T-helper 1 cell treated with Interleukin-12 subunit alpha and Interleukin-12 subunit beta and Interleukin-4 antibody, amounts not matched to agents 30 ng/mL and 1 ng/mL, for 36 hours (primary cell): ENCODE measurements around the gene GAGE12H. TPM values are rescaled to one million over a fixed set of nuclear protein-coding genes. Genes with fewer than 3 reads are reported as not detected.
"Not testable (repeated sequence)": the region's sequence is repeated elsewhere in the genome, so short reads cannot be mapped to it uniquely, and the experiment has no call there.

Experiments used
- intact Hi-C: fragments of 100-400 bp; cut with micrococcal nuclease; formaldehyde crosslinking; loops from one replicate; pipeline ENCODE4 v1.15.1; 2024
- total RNA-seq: library from RNA; stranded (reverse); gene quantifications from 2 replicates; pipeline ENCODE4 v1.2.3, GENCODE V29; 2022

The GAGE12H gene, protein sequence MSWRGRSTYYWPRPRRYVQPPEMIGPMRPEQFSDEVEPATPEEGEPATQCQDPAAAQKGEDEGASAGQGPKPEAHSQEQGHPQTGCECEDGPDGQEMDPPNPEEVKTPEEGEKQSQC
- not detected in 2 replicates for total RNA-seq

DNA sequence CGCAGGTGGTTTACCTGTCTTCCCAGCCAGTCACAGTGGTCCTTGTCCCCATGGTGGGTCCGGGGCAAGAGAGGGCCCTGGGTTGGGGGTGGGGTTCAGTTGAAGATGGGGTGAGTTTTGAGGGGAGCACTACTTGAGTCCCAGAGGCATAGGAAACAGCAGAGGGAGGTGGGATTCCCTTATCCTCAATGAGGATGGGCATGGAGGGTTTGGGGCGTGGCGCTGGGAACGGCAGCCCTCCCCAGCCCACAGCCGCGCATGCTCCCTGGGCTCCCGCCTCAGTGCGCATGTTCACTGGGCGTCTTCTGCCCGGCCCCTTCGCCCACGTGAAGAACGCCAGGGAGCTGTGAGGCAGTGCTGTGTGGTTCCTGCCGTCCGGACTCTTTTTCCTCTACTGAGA lies at the start of gene GAGE12H:
Gene GAGE12H, plus strand, starts transcription at position 301 of the 400 bp plus-strand sequence. CDS start 1,155 bp downstream, outside the sequence.
- intact Hi-C loops = not testable (repeated sequence)

GRCh38 chrX:49531877-49532276 lies 47.9 kb upstream of the GAGE12H start, which contains the start of gene GAGE12C:
TSS of gene GAGE12C (plus strand) at chrX:49532177. CDS start at chrX:49533332, 1,155 bp downstream.
- intact Hi-C loops = not testable (repeated sequence)

GRCh38 chrX:49541433-49541832 lies 38.3 kb upstream of the GAGE12H start, which contains the start of gene GAGE12D:
TSS of gene GAGE12D (plus strand) at chrX:49541733. CDS start at chrX:49542888, 1,155 bp downstream.
- intact Hi-C loops = not testable (repeated sequence)

DNA sequence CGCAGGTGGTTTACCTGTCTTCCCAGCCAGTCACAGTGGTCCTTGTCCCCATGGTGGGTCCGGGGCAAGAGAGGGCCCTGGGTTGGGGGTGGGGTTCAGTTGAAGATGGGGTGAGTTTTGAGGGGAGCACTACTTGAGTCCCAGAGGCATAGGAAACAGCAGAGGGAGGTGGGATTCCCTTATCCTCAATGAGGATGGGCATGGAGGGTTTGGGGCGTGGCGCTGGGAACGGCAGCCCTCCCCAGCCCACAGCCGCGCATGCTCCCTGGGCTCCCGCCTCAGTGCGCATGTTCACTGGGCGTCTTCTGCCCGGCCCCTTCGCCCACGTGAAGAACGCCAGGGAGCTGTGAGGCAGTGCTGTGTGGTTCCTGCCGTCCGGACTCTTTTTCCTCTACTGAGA lies 28.8 kb upstream of the GAGE12H start, which contains the start of gene GAGE12E:
Gene GAGE12E, plus strand, starts transcription at position 301 of the 400 bp plus-strand sequence. CDS start 1,155 bp downstream, outside the sequence.
- intact Hi-C loops = not testable (repeated sequence)

- intact Hi-C loops = not testable (repeated sequence)
These were observed 19.2 kb upstream of the GAGE12H start, which contains the start of gene GAGE12F for GRCh38 chrX:49560542-49560941. TSS of gene GAGE12F (plus strand) at chrX:49560842. CDS start at chrX:49561997, 1,155 bp downstream.

GRCh38 chrX:49568728-49569127 lies 11.0 kb upstream of the GAGE12H start:
- intact Hi-C loops = not testable (repeated sequence)

DNA sequence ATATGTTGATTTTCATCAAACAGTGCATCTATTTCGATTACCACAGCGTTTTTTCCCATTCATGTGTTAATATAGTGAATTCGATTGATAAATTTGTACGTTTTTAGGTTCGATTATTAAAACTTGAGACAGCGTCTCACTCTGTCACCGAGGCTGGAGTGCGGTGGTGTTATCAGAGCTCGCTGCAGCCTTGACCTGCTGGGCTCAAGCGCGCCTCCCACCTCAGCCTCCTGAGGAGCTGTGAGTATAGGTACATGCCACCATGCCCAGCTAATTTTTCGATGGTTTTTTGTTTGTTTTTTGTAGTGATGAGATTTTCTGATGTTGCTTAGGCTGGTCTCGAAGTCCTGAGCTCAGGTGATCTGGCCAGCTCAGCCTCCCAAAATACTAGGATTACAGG lies 10.6 kb upstream of the GAGE12H start:
- intact Hi-C loops = not testable (repeated sequence)

DNA sequence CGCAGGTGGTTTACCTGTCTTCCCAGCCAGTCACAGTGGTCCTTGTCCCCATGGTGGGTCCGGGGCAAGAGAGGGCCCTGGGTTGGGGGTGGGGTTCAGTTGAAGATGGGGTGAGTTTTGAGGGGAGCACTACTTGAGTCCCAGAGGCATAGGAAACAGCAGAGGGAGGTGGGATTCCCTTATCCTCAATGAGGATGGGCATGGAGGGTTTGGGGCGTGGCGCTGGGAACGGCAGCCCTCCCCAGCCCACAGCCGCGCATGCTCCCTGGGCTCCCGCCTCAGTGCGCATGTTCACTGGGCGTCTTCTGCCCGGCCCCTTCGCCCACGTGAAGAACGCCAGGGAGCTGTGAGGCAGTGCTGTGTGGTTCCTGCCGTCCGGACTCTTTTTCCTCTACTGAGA lies 9.6 kb upstream of the GAGE12H start, which contains the start of gene GAGE12G:
Gene GAGE12G, plus strand, starts transcription at position 301 of the 400 bp plus-strand sequence. CDS start 1,155 bp downstream, outside the sequence.
- intact Hi-C loops = not testable (repeated sequence)

GRCh38 chrX:49589196-49589595 lies 9.4 kb downstream of the GAGE12H start, which contains the start of gene GAGE2A:
TSS of gene GAGE2A (plus strand) at chrX:49589496. CDS start at chrX:49590651, 1,155 bp downstream.
- intact Hi-C loops = not testable (repeated sequence)

- intact Hi-C loops = not testable (repeated sequence)
These were observed 10.2 kb downstream of the GAGE12H start for GRCh38 chrX:49589769-49590478.

GRCh38 chrX:49590488-49590887 lies 10.7 kb downstream of the GAGE12H start:
- intact Hi-C loops = not testable (repeated sequence)

DNA sequence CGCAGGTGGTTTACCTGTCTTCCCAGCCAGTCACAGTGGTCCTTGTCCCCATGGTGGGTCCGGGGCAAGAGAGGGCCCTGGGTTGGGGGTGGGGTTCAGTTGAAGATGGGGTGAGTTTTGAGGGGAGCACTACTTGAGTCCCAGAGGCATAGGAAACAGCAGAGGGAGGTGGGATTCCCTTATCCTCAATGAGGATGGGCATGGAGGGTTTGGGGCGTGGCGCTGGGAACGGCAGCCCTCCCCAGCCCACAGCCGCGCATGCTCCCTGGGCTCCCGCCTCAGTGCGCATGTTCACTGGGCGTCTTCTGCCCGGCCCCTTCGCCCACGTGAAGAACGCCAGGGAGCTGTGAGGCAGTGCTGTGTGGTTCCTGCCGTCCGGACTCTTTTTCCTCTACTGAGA lies 19.0 kb downstream of the GAGE12H start, which contains the start of gene GAGE1:
Gene GAGE1, plus strand, starts transcription at position 301 of the 400 bp plus-strand sequence. CDS start 1,155 bp downstream, outside the sequence.
- intact Hi-C loops = not testable (repeated sequence)

DNA sequence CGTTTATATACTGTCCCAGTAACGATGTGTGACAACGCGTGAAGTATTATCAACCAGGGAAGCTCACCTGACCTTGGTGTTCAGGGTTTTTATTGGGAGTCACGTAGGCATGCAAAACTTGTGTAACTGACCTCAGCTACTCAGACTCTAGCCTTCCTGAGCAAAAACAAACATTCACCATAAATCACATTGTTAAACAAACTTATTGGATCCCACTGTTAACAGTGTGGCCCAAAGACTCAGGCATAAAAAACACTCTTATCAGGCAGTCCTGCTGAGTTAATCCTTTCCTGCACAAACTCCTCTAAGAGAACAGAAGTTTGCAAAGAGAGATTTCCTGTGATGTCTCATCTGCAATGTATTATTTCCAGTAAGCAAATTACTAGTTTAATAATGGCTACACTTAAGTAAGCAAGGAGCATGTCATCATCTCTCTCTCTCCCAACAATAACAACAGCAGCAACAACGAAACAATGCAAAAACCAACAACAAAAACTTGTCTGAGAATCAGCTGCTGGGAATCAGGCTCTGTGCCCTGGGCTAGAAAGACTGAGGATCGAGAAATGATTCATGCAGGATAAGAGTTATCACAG lies 31.1 kb downstream of the GAGE12H start:
- intact Hi-C loops = no loop called here

- intact Hi-C loops = no loop called here
These were observed 38.8 kb downstream of the GAGE12H start for GRCh38 chrX:49618574-49618973.

DNA sequence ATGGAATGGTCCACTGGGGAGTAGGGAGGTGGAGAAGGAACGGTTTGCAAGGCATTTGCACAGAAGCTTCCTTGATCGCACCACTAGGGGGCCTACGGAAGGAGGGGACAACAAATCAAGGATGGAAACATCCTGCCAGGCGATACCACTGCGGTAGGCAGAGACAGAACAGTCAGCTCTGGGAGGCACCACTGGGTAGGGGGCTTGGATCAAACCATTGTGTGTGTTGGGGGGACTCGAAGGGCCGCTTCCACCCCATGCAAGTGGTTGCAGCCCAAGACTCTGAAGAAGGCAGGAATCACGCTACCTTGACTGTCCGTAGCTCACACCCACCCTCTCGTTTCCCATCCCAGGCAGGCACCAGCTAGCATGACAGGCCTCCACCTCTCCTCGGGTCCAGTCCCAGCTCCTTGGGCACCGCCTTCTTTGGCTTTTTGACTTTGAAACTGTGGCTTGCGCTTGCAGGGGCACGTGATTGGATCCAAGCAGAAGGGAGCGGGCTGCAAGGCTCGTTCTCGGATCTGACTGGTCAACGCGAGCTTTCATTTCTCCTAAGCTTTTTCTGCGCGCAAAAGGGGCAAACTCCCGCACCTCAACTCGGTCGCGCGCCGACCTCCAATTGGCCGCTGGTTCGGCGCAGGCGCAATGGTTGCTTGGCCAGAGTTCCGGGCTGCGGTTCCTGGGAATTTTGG lies 47.5 kb downstream of the GAGE12H start:
- intact Hi-C loops = no loop called here

Other genes with a start within 250 kb of the GAGE12H start
- gene GAGE13, start 248.4 kb upstream of the GAGE12H start, total RNA-seq = not detected in 2 replicates
- not detected in 2 replicates for gene GAGE12C, start 47.8 kb upstream of the GAGE12H start, total RNA-seq
- not detected in 2 replicates for gene GAGE12D, start 38.2 kb upstream of the GAGE12H start, total RNA-seq
- gene GAGE12E, start 28.7 kb upstream of the GAGE12H start, total RNA-seq = not detected in 2 replicates
- gene GAGE12F, start 19.1 kb upstream of the GAGE12H start, total RNA-seq = not detected in 2 replicates
- not detected in 2 replicates for gene GAGE12G, start 9.5 kb upstream of the GAGE12H start, total RNA-seq
- gene GAGE2A, start 9.5 kb downstream of the GAGE12H start, total RNA-seq = not detected in 2 replicates
- gene GAGE1, start 19.1 kb downstream of the GAGE12H start, total RNA-seq = not detected in 2 replicates
- not detected in 2 replicates for gene PAGE1, start 116.0 kb downstream of the GAGE12H start, total RNA-seq
- not detected in 2 replicates for gene PAGE4, start 249.4 kb downstream of the GAGE12H start, total RNA-seq